Measurements from ENCODE around the gene CIAO2A. TPM values are rescaled to one million over a fixed set of nuclear protein-coding genes. Genes with fewer than 3 reads are reported as not detected.

The CIAO2A gene
- total and polyA plus RNA-seq, 2 donors (not counting 3 experiments of a cell fraction or from before 2014, with no cell fraction given): 37.1 to 55.3 TPM

- Histone ChIP-seq H3K27me3 (ENCODE audit: control insufficient read depth in 2 of 2, insufficient read depth in 2 of 2, low read length in 2 of 2) (no peaks in the 10 kb centered on the region), H3K4me2 (ENCODE audit: insufficient read depth, low read length) (no peak overlapping the region), H3K79me2 (ENCODE audit: control insufficient read depth, insufficient read depth, low read length) (no peaks in the 10 kb centered on the region), H3K9me1 (replicated peaks; ENCODE audit: control insufficient read depth, extremely low read depth, insufficient read depth, low read length) (no peaks in the 10 kb centered on the region), H4K20me1 (replicated peaks; ENCODE audit: control insufficient read depth, extremely low read depth, insufficient read depth, low read length) (no peaks in the 10 kb centered on the region), H3K9ac (replicated peaks; ENCODE audit: extremely low read depth, insufficient read depth, low read length) (no peak overlapping the region), H3K36me3 (ENCODE audit: control insufficient read depth in 2 of 2, extremely low read depth in 1 of 2, insufficient read depth in 2 of 2, low read length in 2 of 2) (peaks cover 14 to 64% of the 10 kb centered on the region in 2 experiments), H3K4me3 (replicated peaks in 1 of 3; ENCODE audit: insufficient read depth in 1 of 3, low read depth in 1 of 3, low read length in 3 of 3) (no peak overlapping the region), H3K27ac (ENCODE audit: insufficient read depth, low read depth, low read length) (no peak overlapping the region), H3K4me1 (ENCODE audit: control insufficient read depth, extremely low read depth, insufficient read depth, low read length) (no peaks in the 10 kb centered on the region), H2AFZ (ENCODE audit: low read depth, low read length) (no peak overlapping the region), H3K9me3 (replicated peaks; ENCODE audit: control insufficient read depth, insufficient read depth, low read length) (no peaks in the 10 kb centered on the region)
- dilution Hi-C loops (cut with MboI; ENCODE audit: extremely low pct_ligation_motif_present, low sequenced_read_pairs): no loop called here
- TF ChIP-seq GATA2 (IDR thresholded peaks at IDR 0.05; ENCODE audit: insufficient read depth, insufficient read length, low read depth, low read length) (no peak), EZH2 (IDR thresholded peaks at IDR 0.05; ENCODE audit: borderline replicate concordance, low read depth, low read length, severe bottlenecking) (no peak), CTCF (IDR thresholded peaks at IDR 0.05; ENCODE audit: extremely low read depth in 1 of 2, insufficient read depth in 1 of 2, low read depth in 1 of 2, low read length in 2 of 2) (no peak), POLR2AphosphoS5 (IDR thresholded peaks at IDR 0.05; ENCODE audit: insufficient read depth, low read depth, low read length) (no peak), MYC (IDR thresholded peaks at IDR 0.05; ENCODE audit: low read depth, low read length) (no peak), POLR2A (IDR thresholded peaks at IDR 0.05; ENCODE audit: low read depth, low read length) (no peak), MAX (IDR thresholded peaks at IDR 0.05; ENCODE audit: insufficient read depth, insufficient read length) (no peak), FOS (IDR thresholded peaks at IDR 0.05; ENCODE audit: borderline replicate concordance, insufficient read depth, low read length) (no peak), JUN (IDR thresholded peaks at IDR 0.05; ENCODE audit: borderline replicate concordance, insufficient read depth, insufficient read length, low read depth) (no peak)
- POLR2A ChIA-PET: no interaction called here
- FAIRE-seq: no peak
- no TSS peak for BruUV-seq (replicated peaks)
- DNase-seq (ENCODE audit: low read depth, low spot score): no peak
- intact Hi-C loops (cut with micrococcal nuclease): no loop called here
- CTCF ChIA-PET: interaction anchor here (0.9 to 3.2 kb wide), 2 partner anchors 16 to 20 kb away, joined by 3 to 17 read pairs; no protein-coding TSS in a partner anchor
Observed at GRCh38 chr15:64133623-64134344, 40.1 kb upstream of the CIAO2A start.
